ENCODE measurements around the gene FER.
"Not testable (repeated sequence)": the region's sequence is repeated elsewhere in the genome, so short reads cannot be mapped to it uniquely, and the experiment has no call there.

Gene FER

GRCh38 chr5:108899244-108899643, 151.5 kb downstream of the FER start:
- not testable (repeated sequence) for DNase-seq

GRCh38 chr5:108900668-108901067, 153.0 kb downstream of the FER start:
- DNase-seq = no peak

GRCh38 chr5:108905805-108906204, 158.1 kb downstream of the FER start:
- no peak for DNase-seq

GRCh38 chr5:108910627-108911026, 162.9 kb downstream of the FER start:
- no peak for DNase-seq

GRCh38 chr5:108911055-108911454, 163.4 kb downstream of the FER start:
- no peak for DNase-seq

- no peak for DNase-seq
Observed at GRCh38 chr5:108917596-108917995, 169.9 kb downstream of the FER start.

GRCh38 chr5:108919591-108920326, 172.1 kb downstream of the FER start:
- no peak for DNase-seq

GRCh38 chr5:108924457-108924961, 176.8 kb downstream of the FER start:
- DNase-seq = no peak

GRCh38 chr5:108925073-108925472, 177.4 kb downstream of the FER start:
- DNase-seq = no peak

GRCh38 chr5:108930107-108930506, 182.4 kb downstream of the FER start:
- DNase-seq = no peak

- DNase-seq = no peak
Observed at GRCh38 chr5:108935611-108936010, 187.9 kb downstream of the FER start.

- DNase-seq = no peak
Observed at GRCh38 chr5:108937221-108937620, 189.5 kb downstream of the FER start.

- no peak for DNase-seq
Observed at GRCh38 chr5:108940506-108940905, 192.8 kb downstream of the FER start.

GRCh38 chr5:108941746-108942145, 194.0 kb downstream of the FER start:
- DNase-seq = no peak

- no peak for DNase-seq
Observed at GRCh38 chr5:108942701-108943100, 195.0 kb downstream of the FER start.

GRCh38 chr5:108945094-108945493, 197.4 kb downstream of the FER start:
- DNase-seq = no peak

GRCh38 chr5:108946008-108946407, 198.3 kb downstream of the FER start:
- DNase-seq = no peak

GRCh38 chr5:108947164-108947563, 199.5 kb downstream of the FER start:
- DNase-seq = no peak

GRCh38 chr5:108950276-108950675, 202.6 kb downstream of the FER start:
- no peak for DNase-seq

GRCh38 chr5:108953940-108954339, 206.2 kb downstream of the FER start:
- no peak for DNase-seq

- no peak for DNase-seq
Observed at GRCh38 chr5:108957333-108957732, 209.6 kb downstream of the FER start.

GRCh38 chr5:108966910-108967309, 219.2 kb downstream of the FER start:
- no peak for DNase-seq

- DNase-seq = no peak
Observed at GRCh38 chr5:108974594-108974993, 226.9 kb downstream of the FER start.

GRCh38 chr5:108975697-108976096, 228.0 kb downstream of the FER start:
- no peak for DNase-seq

GRCh38 chr5:108983461-108984092, 235.9 kb downstream of the FER start:
- no peak for DNase-seq

Data from activated T-cell treated with anti-CD3 and anti-CD28 coated beads, Interleukin-2, amount 50 U/mL, for 1 hour (primary cell).